ENCODE measurements around the gene SLC38A6. TPM values are rescaled to one million over a fixed set of nuclear protein-coding genes. Genes with fewer than 3 reads are reported as not detected.
"Not testable (repeated sequence)": the region's sequence is repeated elsewhere in the genome, so short reads cannot be mapped to it uniquely, and the experiment has no call there.

The SLC38A6 gene
- total and polyA plus RNA-seq, 5 donors: 5.4 to 9.1 (median 6.1) TPM

DNA sequence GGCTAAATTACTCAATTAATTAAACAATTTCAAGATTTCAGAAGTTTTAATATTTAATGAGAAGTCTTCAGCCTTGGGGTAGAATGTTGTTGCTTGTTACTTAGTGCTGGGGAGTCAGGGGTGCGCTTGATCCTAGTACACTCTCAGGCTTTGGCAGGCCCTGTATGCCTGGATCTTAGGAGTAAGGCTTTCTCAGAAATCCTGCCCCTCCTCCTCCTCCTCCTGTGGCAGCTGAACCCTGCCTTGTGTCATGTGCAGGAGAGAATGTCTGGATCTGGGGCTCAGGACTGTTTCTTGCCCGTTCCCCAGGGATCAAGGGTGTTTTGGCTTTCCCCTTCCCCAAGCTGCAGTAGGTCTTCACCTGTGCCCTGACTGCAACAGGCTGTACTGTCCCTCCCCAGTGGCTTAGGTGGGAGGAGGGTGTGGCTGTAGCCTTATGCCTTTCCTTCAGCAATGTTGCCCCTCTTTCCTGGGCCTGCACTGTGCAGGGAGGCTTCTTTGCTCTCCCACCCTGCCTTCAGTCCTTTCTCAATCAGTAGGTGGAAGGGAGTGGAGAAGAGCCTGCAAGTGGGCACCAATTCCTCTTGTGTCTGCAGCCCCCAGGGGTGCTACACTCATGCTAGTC is 108.2 kb downstream of the SLC38A6 start:
- H3K9me3 ChIP-seq (ENCODE audit: control insufficient read depth, low read length): no peaks in the 10 kb centered on the region
- intact Hi-C loops (cut with DNase I): no loop called here
- no peak for DNase-seq
- no peak for ATAC-seq
- H3K4me3 ChIP-seq (ENCODE audit: low read length): no peak overlapping the region
- no peak overlapping the region for H3K27ac ChIP-seq (ENCODE audit: low read length)
- H3K27me3 ChIP-seq (ENCODE audit: control insufficient read depth, insufficient read depth): no peaks in the 10 kb centered on the region
- WGBS: 68% methylated on average over 2 of the region's 2 CpGs
- no peaks in the 10 kb centered on the region for H3K4me1 ChIP-seq (ENCODE audit: control insufficient read depth, insufficient read depth, low read length)

DNA sequence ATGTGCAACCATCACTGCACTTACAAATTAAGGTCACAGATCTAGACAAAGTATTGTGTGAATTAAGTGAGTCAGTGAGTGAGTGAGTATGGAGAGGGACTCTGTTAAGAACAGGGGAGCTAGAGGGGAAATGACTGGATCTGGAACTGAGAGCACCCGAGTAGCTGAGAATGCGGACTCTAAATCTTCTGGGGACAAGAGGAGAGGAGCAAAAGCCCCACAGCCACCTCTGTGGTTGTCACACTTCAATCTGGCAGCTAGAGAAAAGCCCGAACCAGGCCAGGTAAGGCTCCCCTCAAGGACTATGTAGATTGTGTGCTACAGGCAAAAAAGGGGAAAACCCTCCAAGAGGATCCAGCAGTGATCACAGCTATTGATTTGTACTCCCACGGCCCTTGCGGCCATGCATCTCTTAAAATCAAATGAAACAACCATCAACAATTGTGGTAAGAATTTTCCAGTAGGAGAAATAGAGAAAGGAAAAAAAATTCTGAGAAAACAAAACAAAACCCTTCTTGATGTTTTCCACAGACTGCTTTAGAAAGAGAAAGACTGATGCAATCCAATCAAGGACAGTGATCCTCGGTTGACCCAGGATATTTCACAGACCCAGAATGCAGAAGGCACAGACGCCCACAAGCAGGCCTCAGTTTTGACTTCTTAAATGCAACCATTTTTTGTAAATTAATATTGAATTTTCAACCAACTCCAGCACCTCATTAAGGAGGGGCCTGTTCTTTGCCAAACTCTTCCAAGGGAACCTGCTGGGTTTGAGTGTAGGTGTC is 109.6 kb downstream of the SLC38A6 start:
- H3K4me1 ChIP-seq (ENCODE audit: control insufficient read depth, insufficient read depth, low read length): no peaks in the 10 kb centered on the region
- 89% methylated on average over 7 of the region's 7 CpGs for WGBS
- DNase-seq (no peak), ATAC-seq (no peak)
- intact Hi-C loops (cut with DNase I): no loop called here
- no peaks in the 10 kb centered on the region for H3K27me3 ChIP-seq (ENCODE audit: control insufficient read depth, insufficient read depth)
- H3K9me3 ChIP-seq (ENCODE audit: control insufficient read depth, low read length): no peaks in the 10 kb centered on the region
- no peak overlapping the region for H3K27ac ChIP-seq (ENCODE audit: low read length)
- no peak overlapping the region for H3K4me3 ChIP-seq (ENCODE audit: low read length)

DNA sequence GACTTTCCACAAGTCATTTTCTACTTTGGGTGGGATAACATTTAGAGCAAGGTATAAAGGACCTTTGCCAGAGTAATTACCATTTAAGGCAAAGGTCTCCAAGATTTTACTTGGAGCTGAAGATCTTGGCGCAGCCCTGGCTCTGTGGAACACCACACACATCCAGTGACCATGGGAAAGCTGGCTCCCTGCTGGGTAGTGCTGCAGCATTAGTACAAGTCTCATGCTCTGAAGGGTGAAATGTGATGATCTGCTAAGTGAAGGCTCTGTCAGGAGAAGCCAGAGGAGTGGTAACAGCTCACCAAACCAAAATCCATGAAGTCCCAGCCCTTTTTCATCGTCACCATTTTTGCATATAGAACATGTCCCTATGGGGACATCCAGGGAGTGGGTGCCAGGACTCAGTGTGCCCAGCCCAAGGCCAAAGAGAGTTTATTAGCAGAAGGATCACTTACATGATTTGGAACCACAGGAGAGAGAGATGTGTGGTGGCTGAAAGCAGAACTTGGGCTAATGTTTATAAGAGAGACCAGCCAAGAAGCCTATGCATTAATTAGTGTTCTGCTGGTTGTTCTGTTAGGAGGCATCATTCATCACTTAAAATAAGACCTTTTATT is 110.7 kb downstream of the SLC38A6 start:
- DNase-seq (no peak), ATAC-seq (no peak)
- 45% methylated on average over 2 of the region's 2 CpGs for WGBS
- no peak overlapping the region for H3K4me3 ChIP-seq (ENCODE audit: low read length)
- intact Hi-C loops (cut with DNase I): no loop called here
- no peak overlapping the region for H3K27ac ChIP-seq (ENCODE audit: low read length)
- no peaks in the 10 kb centered on the region for H3K9me3 ChIP-seq (ENCODE audit: control insufficient read depth, low read length)
- H3K27me3 ChIP-seq (ENCODE audit: control insufficient read depth, insufficient read depth): no peaks in the 10 kb centered on the region
- H3K4me1 ChIP-seq (ENCODE audit: control insufficient read depth, insufficient read depth, low read length): no peaks in the 10 kb centered on the region

DNA sequence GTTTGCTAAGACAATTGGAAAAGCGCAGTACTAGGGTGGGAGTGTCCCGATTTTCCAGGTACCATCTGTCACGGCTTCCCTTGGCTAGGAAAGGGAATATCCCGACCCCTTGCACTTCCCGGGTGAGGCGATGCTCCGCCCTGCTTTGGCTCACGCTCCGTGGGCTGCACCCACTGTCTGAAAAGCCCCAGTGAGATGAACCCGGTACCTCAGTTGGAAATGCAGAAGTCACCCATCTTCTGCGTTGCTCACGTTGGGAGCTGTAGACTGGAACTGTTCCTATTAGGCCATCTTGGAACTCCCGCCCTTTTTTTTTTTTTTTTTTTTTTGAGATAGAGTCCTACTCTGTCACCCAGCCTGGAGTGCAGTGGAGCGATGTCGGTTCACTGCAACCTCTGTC is 117.1 kb downstream of the SLC38A6 start:
- not testable (repeated sequence) for H3K4me3 ChIP-seq (ENCODE audit: low read length)

DNA sequence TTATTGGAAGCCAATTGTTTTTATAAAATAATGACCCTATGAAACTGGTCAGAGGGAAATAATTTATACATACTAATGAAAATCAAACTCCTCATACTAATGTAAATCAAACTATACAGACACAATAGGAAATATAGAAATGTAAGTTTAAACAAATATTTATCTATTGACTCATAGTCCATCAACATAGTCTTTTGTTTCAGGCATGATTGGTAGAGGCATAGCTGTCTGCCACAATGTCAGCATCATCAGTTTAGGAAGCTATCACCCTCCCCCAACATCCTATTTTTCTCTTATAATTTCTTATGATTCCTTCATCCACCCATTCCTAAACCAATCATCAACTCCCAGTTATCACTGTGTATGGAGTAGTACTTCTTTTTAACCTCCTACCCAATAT is 117.7 kb downstream of the SLC38A6 start:
- no peak for ATAC-seq
- no peak for DNase-seq
- no peaks in the 10 kb centered on the region for H3K9me3 ChIP-seq (ENCODE audit: control insufficient read depth, low read length)
- H3K4me3 ChIP-seq (ENCODE audit: low read length): no peak overlapping the region
- peaks cover 4% of the 10 kb centered on the region for H3K4me1 ChIP-seq (ENCODE audit: control insufficient read depth, insufficient read depth, low read length)
- no peaks in the 10 kb centered on the region for H3K27me3 ChIP-seq (ENCODE audit: control insufficient read depth, insufficient read depth)
- no peak overlapping the region for H3K27ac ChIP-seq (ENCODE audit: low read length)
- intact Hi-C loops (cut with DNase I): no loop called here

More for the DNA sequence above, 117.1 kb downstream of the SLC38A6 start:
- H3K9me3 ChIP-seq (ENCODE audit: control insufficient read depth, low read length); DNase-seq; intact Hi-C loops (cut with DNase I); H3K4me1 ChIP-seq (ENCODE audit: control insufficient read depth, insufficient read depth, low read length); H3K27me3 ChIP-seq (ENCODE audit: control insufficient read depth, insufficient read depth); ATAC-seq; H3K27ac ChIP-seq (ENCODE audit: low read length): not testable (repeated sequence)
- WGBS: 98% methylated on average over 15 of the region's 15 CpGs

DNA sequence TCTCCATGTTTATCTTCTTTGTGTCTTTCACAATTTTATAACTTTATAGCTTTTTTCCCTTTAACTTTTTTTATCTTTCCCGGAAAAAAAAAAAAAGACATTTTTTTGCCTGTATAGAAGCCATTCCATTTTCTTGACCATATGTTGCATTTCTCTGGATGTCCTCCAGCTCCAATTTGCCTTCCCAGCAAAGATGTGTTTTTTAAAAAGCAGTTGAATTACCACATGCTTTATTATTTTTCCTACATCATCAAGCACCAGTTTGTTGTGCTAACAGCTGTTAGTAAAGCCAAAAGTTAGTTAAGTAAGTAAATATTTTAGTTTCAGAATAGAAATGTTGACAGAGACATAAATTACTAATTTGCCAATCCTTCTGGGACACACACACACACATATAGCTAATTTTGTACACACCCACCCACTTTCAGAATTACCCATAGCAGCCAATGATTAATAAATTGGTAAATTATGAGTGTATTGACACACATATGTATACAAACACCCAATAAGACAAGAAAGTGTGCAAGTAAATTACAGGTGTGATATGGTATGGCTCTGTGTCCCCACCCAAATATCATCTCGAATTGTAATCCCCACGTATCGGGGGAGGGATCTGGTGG is 118.3 kb downstream of the SLC38A6 start:
- Histone ChIP-seq H3K27me3 (ENCODE audit: control insufficient read depth, insufficient read depth) (no peaks in the 10 kb centered on the region), H3K4me1 (ENCODE audit: control insufficient read depth, insufficient read depth, low read length) (peaks cover 10% of the 10 kb centered on the region), H3K4me3 (ENCODE audit: low read length) (no peak overlapping the region), H3K27ac (ENCODE audit: low read length) (no peak overlapping the region), H3K9me3 (ENCODE audit: control insufficient read depth, low read length) (no peaks in the 10 kb centered on the region)
- DNase-seq: no peak
- ATAC-seq: no peak
- 64% methylated on average over 4 of the region's 4 CpGs for WGBS
- intact Hi-C loops (cut with DNase I): no loop called here

DNA sequence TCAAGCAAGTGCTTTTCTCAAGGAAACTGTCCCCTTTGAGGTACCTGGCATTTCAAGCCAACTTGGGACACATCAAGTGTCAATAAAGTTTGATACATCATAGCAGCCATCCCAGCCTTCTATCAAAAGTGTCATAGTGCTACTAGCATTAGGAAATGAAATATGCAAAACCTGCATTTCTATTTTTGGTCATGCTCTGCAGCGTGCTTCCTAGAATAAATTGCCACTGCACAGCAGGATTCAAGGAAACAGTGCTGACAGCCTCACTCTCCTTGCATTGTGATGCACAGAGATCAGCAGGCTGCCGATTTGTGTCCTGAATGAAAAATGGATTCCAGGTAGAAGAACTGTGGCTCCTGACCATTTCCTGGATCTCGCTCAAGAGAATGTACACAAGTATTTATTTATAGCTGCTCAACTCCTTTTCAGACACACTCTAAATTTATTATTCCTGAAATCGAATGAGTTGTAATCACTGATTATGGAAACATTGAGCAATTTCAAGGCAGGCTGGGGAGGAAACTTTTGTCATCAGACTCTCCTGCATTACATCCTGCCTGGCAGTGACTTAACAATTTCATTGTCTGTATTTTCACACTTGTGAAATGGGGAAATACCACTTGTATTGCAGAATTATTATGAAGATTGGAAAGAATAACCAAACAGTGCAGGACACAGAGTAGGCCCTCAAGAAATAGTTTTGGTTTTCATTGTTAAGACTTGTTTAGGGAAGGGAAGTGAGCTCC is 120.9 kb downstream of the SLC38A6 start:
- DNase-seq (no peak), ATAC-seq (peak; percentile 30 to 38)
- Histone ChIP-seq H3K27me3 (ENCODE audit: control insufficient read depth, insufficient read depth) (no peaks in the 10 kb centered on the region), H3K9me3 (ENCODE audit: control insufficient read depth, low read length) (no peaks in the 10 kb centered on the region), H3K27ac (ENCODE audit: low read length) (peak overlapping the region; percentile 42), H3K4me3 (ENCODE audit: low read length) (no peak overlapping the region), H3K4me1 (ENCODE audit: control insufficient read depth, insufficient read depth, low read length) (peaks cover 11% of the 10 kb centered on the region)
- intact Hi-C loops (cut with DNase I): no loop called here
- WGBS: 21% methylated on average over 4 of the region's 4 CpGs

Other genes with a start within 250 kb of the SLC38A6 start
- 10 to 100 TPM; 25.9 to 29.3 (median 29.0) TPM for gene MNAT1, start 246.5 kb upstream of the SLC38A6 start, total RNA-seq
- 27.8 TPM for gene MNAT1, start 246.5 kb upstream of the SLC38A6 start, polyA plus RNA-seq
- gene TRMT5, start 166 bp upstream of the SLC38A6 start, total RNA-seq: 1 to 10 TPM; 8.2 to 9.4 (median 9.0) TPM
- gene TRMT5, start 166 bp upstream of the SLC38A6 start, polyA plus RNA-seq: 3.2 TPM